Measurements from ENCODE around the gene MALL.
"Not testable (repeated sequence)": the region's sequence is repeated elsewhere in the genome, so short reads cannot be mapped to it uniquely, and the experiment has no call there.

MALL gene

DNA sequence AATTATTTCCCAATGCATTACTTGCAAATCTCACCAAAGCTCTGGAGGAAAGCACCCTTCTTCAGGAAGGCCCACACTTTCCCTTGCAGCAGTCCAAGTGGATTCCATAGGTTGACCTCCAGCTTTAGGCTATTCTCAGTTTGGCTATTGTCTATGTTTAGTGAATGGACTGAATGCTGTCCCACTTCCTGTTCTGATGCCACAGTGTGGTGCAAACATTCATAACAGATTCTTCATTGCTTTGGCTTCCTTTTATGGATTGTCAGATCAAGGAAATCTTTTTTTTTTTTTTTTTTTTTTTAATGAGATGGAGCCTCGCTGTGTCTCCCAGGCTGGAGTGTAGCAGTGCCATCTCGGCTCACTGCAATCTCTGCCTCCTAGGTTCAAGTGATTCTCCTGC lies 55.1 kb downstream of the MALL start:
- DNase-seq; H3K27me3 ChIP-seq (replicated peaks); H3K36me3 ChIP-seq (replicated peaks); H3K4me3 ChIP-seq (ENCODE audit: low read depth, low read length); in situ Hi-C loops (cut with HindIII; ENCODE audit: low pct_ligation_motif_present, low sequenced_read_pairs); H3K27ac ChIP-seq: not testable (repeated sequence)

- H3K27me3 ChIP-seq (replicated peaks); H3K36me3 ChIP-seq (replicated peaks); H3K4me3 ChIP-seq (ENCODE audit: low read depth, low read length); DNase-seq; H3K27ac ChIP-seq; in situ Hi-C loops (cut with HindIII; ENCODE audit: low pct_ligation_motif_present, low sequenced_read_pairs): not testable (repeated sequence)
These were observed 55.8 kb downstream of the MALL start for GRCh38 chr2:110059694-110060358.

GRCh38 chr2:110059009-110059693 lies 56.5 kb downstream of the MALL start:
- H3K27me3 ChIP-seq (replicated peaks); H3K4me3 ChIP-seq (ENCODE audit: low read depth, low read length); H3K27ac ChIP-seq; H3K36me3 ChIP-seq (replicated peaks); DNase-seq; in situ Hi-C loops (cut with HindIII; ENCODE audit: low pct_ligation_motif_present, low sequenced_read_pairs): not testable (repeated sequence)

DNA sequence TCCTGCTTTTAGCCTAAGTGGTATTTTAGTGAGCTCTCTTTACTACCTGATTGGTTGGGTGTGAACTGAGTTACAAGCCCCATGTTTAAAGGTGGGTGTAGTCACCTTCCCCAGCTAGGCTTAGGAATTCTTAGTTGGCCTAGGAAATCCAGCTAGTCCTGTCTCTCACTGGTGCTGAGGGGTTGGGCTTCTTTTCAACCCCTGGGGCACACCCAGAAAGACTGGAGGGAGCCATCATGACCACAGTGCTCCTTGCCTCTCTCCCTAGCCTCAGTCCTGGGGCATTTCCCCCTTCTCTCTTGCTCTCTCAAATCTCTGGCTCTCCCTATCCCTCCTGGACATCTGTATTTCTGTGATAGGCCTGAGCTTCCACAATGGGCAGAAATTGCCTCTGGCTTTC lies 57.6 kb downstream of the MALL start:
- in situ Hi-C loops (cut with HindIII; ENCODE audit: low pct_ligation_motif_present, low sequenced_read_pairs); H3K36me3 ChIP-seq (replicated peaks); DNase-seq; H3K4me3 ChIP-seq (ENCODE audit: low read depth, low read length); H3K27me3 ChIP-seq (replicated peaks); H3K27ac ChIP-seq: not testable (repeated sequence)

DNA sequence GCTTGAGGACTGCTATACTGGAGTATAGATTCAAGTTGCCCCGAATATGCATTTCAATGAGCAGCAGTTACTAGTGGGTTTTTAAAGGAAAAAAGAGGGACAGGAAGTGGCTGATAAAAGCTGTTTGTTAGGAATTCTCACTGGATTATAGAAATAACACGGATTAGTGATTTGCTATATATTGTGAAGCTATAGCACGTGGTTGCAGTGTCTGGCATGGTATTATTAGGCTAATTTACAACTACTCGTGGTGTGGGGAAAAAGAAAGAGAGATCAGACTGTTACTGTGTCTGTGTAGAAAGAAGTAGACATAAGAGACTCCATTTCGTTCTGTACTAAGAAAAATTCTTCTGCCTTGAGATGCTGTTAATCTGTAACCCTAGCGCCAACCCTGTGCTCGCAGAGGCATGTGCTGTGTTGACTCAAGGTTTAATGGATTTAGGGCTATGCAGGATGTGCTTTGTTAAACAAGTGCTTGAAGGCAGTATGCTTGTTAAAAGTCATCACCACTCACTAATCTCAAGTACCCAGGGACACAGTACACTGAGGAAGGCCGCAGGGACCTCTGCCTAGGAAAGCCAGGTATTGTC lies 59.7 kb downstream of the MALL start:
- H3K27me3 ChIP-seq (replicated peaks); H3K27ac ChIP-seq; H3K36me3 ChIP-seq (replicated peaks); in situ Hi-C loops (cut with HindIII; ENCODE audit: low pct_ligation_motif_present, low sequenced_read_pairs); H3K4me3 ChIP-seq (ENCODE audit: low read depth, low read length); DNase-seq: not testable (repeated sequence)

DNA sequence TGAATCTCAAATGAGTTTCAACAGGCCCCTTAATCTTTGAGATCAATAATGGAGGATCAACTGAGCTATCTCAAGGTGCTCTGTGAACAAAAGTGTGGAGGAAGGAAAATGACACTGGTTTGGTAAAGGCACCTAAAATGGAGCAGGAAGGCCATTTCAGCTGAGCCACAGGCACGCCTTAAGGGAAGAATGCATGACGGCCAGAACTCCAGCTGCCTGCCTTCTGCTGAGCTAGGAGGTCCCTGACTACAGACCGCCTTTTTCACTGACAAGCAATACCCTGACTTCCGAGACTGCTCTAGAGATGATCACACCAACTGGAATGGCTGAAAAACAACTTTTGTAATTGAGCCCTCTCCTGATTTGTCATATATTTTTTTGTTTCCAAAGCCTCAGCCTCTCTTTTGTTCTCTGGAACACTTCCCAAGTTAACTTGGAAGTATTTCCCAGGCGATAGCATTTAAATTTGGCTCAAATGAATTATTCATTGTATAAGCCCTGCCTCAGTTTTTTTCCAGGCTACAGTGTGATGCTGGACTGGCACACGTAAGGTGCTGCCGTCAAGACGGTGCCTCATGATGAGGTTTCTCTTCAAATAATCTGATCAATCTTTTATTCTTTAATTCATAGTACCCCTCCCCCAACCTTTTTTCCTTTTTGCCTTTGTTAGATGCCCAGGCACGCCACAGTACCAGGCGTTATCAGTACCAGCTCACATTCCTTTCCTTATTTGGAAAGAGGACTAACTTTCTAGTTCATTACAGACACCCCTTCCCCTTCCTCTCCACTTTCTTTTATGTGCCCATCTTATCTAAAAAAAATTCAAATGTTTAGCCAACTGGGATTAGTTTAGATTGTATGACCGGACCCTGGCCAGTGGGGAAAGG lies 60.9 kb downstream of the MALL start:
- H3K4me3 ChIP-seq (ENCODE audit: low read depth, low read length); H3K36me3 ChIP-seq (replicated peaks); H3K27ac ChIP-seq; H3K27me3 ChIP-seq (replicated peaks); in situ Hi-C loops (cut with HindIII; ENCODE audit: low pct_ligation_motif_present, low sequenced_read_pairs): not testable (repeated sequence)
- peak; percentile 44 for DNase-seq

DNA sequence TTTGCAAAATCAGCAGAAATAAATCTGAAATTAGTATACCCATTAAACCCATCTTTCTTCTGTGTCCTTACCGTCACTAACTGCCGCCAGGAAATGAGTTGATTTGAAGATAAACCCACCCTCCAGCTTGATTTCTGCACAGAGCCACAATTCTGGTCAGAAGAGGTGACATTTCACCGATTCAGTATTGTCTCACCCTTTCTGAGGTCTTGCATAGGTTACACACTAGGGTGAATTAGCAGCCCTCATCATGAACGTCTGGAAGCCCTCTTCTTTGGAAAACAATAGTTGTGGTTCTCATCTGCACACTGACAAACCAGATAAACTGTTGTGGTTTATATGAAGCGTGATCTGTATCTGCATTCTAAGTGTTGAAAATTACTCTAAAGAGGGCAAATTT lies 61.9 kb downstream of the MALL start:
- H3K4me3 ChIP-seq (ENCODE audit: low read depth, low read length); H3K36me3 ChIP-seq (replicated peaks); DNase-seq; in situ Hi-C loops (cut with HindIII; ENCODE audit: low pct_ligation_motif_present, low sequenced_read_pairs); H3K27me3 ChIP-seq (replicated peaks); H3K27ac ChIP-seq: not testable (repeated sequence)

GRCh38 chr2:110052166-110052565 lies 63.5 kb downstream of the MALL start:
- DNase-seq; H3K36me3 ChIP-seq (replicated peaks); H3K27me3 ChIP-seq (replicated peaks); in situ Hi-C loops (cut with HindIII; ENCODE audit: low pct_ligation_motif_present, low sequenced_read_pairs); H3K27ac ChIP-seq; H3K4me3 ChIP-seq (ENCODE audit: low read depth, low read length): not testable (repeated sequence)

DNA sequence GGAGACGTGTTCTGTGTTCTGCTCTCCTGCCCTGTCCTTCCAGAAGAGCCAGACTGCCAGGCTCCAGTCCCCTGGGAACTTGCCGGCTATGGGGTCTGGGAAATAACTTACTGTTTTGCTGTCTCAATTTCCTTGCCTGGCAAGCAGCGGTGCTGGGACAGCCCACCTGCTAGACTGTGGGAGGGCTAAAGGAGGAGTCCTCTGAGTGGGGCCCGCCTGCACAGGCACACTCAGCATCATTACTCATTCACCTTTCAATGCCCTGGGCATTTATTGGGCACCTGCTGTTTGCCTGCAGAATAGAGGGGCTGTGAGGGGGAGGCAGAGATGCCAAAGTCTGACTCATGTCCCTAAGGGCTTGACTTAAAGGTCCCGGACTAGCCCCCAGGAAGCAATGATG lies 65.4 kb downstream of the MALL start:
- H3K27ac ChIP-seq; H3K4me3 ChIP-seq (ENCODE audit: low read depth, low read length); in situ Hi-C loops (cut with HindIII; ENCODE audit: low pct_ligation_motif_present, low sequenced_read_pairs); H3K36me3 ChIP-seq (replicated peaks); DNase-seq; H3K27me3 ChIP-seq (replicated peaks): not testable (repeated sequence)

- H3K27me3 ChIP-seq (replicated peaks); H3K4me3 ChIP-seq (ENCODE audit: low read depth, low read length); in situ Hi-C loops (cut with HindIII; ENCODE audit: low pct_ligation_motif_present, low sequenced_read_pairs); DNase-seq; H3K36me3 ChIP-seq (replicated peaks); H3K27ac ChIP-seq: not testable (repeated sequence)
These were observed 65.9 kb downstream of the MALL start for GRCh38 chr2:110049769-110050168.

DNA sequence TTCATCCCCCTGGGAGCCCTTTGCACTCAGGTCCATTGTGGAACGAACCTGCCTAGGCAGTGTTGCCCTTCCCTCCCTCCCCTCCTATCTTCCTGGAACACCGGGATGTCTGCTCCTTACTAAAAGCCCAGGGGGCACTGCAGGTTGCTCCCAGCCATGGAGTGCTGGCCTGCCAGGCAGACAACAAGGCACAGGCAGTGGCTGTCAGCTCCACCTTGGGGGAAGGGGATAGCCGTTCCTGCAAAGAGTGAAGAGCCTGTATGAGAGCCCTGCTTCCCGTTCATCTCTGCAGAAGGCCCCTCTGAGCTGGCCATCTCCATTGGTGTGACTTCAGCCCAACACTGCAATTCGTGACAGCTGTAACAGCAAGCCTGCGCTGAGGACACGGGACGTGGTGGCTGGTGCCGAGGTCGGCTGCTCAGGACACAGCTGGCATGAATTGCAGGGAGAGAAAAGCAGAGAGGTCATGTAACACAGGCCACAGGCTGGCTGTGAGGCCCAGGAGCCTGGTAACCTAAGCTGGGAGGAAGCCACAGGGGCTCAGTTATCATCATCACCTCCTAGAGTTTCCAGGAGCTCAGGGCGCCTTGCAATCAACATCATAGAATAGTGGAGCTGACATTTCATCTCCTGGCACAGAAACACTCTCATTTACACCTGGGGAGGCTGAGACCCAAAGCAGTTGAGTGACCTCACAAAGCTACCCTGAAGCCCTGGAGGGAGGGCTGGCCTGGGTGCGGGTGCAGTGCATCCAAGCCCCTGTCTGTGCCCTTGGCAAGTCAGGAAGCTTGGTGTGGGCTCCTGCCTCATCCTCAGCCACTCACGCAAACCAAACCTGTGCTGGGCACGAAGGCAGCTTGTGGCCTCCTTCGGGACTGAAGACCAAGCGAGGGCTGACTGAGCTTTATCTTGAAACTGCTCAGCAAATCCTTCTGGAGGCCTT lies 67.1 kb downstream of the MALL start:
- H3K27ac ChIP-seq; H3K4me3 ChIP-seq (ENCODE audit: low read depth, low read length); DNase-seq; H3K36me3 ChIP-seq (replicated peaks); H3K27me3 ChIP-seq (replicated peaks); in situ Hi-C loops (cut with HindIII; ENCODE audit: low pct_ligation_motif_present, low sequenced_read_pairs): not testable (repeated sequence)

DNA sequence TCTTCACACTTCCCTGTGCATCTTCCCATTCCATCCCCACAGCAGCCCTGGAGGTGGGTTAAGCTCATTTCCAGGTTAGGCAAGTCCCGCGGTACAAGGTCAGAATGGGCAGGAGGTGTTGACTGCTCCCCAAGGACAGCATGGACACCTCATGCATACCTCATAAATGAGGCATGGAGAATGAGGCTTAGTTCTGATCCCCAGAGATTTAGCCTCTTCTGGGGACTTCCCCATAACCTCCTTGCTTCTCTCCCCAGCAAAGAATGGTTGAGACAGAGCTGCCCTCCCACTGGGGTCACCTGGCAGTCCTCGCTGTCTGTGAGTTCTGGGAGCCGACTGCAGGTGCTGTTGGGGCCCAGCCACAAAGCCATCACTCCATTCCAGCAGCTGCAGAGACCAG lies 68.4 kb downstream of the MALL start:
- H3K4me3 ChIP-seq (ENCODE audit: low read depth, low read length); H3K27me3 ChIP-seq (replicated peaks); in situ Hi-C loops (cut with HindIII; ENCODE audit: low pct_ligation_motif_present, low sequenced_read_pairs); DNase-seq; H3K36me3 ChIP-seq (replicated peaks); H3K27ac ChIP-seq: not testable (repeated sequence)

- H3K27me3 ChIP-seq (replicated peaks); in situ Hi-C loops (cut with HindIII; ENCODE audit: low pct_ligation_motif_present, low sequenced_read_pairs); DNase-seq; H3K36me3 ChIP-seq (replicated peaks); H3K27ac ChIP-seq; H3K4me3 ChIP-seq (ENCODE audit: low read depth, low read length): not testable (repeated sequence)
These were observed 73.5 kb downstream of the MALL start for GRCh38 chr2:110041941-110042660.
